ENCODE data around the gene CABLES2.
A peak's percentile ranks its signal among the peaks of the same experiment; 100 is the strongest.

The CABLES2 gene

DNA sequence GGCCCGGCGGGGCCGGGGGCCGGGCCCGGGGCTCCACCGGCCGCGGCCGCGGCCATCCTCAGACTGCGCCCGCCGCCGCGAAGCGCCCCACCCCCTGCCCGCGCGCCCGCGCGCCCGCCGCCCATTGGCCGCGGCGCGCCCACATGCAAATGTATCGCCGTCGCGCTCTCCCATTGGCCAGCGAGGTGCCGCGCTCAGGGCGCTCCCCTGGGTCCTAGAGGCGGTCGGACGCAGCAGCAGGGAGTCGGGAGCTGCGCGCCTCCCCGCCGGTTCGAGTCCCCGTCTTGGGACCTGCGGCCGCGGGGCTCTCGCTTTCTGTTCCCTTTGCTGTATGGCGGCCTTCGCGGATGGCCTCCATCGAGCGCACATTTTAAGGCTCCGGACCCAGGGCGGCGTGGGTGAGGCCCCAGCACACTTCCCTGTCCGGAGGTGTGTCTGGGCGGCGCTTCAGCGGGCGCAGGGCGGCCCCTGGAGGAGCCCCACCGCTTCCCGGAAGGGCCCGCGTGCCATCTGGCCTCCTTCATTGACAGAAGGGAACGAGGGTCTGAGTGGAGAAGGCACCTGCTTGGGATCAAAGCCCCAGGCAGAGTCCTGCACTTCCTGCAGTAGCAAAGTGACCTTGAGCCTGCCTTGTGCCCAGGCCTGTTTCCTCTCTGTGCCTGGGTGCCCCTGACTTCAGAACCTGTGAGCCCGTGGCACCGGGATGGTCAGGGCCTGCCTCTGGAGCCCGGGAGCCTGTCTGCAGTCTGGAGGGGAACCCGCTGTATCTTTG lies at the start of gene CABLES2:
Gene CABLES2, minus strand, starts transcription at position 65 of the 772 bp plus-strand sequence. Its CDS starts 9 bp downstream, at position 56.
- DNase-seq, result peak; percentile 94

- DNase-seq, result no peak
Observed at GRCh38 chr20:62455929-62456328, 48.8 kb upstream of the CABLES2 start.

GRCh38 chr20:62454904-62455636 lies 48.0 kb upstream of the CABLES2 start:
- DNase-seq, result no peak

- no peak for DNase-seq
Observed at GRCh38 chr20:62453186-62453808, 46.2 kb upstream of the CABLES2 start.

GRCh38 chr20:62452475-62453095 lies 45.5 kb upstream of the CABLES2 start:
- DNase-seq, result no peak

- no peak for DNase-seq
Observed at GRCh38 chr20:62451970-62452369, 44.9 kb upstream of the CABLES2 start.

- DNase-seq, result no peak
Observed at GRCh38 chr20:62451156-62451767, 44.2 kb upstream of the CABLES2 start.

GRCh38 chr20:62449951-62450691 lies 43.0 kb upstream of the CABLES2 start:
- no peak for DNase-seq

DNA sequence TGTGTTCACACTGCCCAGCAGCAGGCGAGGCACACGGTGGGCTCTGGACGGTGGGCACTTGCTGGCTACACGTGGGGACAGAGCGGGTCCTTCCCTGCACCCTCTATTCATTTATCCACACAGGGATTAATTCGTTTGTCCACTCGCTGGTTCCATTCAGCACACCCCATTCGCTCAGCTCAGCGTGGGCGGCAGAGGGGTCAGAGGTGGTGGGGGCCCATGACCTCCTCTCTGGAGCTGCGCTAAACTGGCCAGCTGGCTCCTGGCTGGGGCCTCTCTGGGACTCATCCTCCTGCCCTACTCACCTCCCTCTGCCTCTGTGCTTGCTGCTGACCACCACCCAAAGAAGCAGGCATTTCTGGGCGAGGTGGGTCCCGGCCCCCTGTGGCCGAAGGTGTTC lies 41.7 kb upstream of the CABLES2 start:
- DNase-seq, result no peak

GRCh38 chr20:62448038-62448437 lies 41.0 kb upstream of the CABLES2 start:
- no peak for DNase-seq

DNA sequence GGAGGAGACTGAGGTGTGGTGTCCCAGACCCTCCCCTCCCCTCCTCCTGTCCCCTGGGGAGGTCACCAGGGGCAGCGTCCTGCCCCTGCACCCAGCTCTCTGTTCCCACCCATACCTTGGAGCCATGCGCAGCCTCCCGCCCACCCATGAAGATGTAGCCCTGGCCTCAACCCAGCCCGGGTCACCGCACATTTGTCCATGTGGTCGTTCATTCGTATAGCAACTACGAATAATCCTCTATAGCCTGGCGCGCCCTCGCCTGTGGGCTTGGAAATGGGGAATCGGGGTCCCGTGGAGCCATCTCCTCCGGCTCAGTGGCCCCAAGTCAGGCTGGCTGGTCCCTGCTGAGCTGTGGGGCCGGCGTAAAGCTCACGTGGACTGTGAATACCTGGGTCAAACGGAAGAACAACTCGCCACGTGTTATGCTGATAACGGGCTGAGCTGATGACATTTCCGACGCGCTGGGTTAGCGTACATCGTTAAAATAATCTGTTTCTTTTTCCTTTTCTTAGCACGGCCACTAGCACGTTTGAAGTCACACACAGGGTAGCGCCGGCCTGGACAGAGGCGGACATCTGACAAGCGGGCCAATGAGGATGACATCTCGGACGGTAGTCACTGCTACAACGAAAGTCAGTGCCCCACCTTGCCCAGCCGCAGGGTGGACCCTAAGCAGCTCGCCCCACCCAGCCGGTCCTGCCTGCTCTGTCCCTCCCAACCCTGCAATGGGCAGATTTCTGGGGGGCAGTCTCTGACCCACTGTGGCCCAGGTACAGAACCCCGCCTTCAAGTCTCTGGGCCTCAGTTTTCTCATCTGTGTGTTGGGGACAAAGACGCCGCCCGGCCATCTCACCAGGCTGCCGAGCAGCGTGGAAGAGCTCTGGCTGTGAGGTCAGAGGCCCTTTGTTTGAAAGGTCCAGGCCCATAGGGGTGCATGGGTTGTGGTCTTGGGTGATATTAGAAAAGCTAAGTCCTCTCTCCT lies 40.1 kb upstream of the CABLES2 start:
- no peak for DNase-seq

DNA sequence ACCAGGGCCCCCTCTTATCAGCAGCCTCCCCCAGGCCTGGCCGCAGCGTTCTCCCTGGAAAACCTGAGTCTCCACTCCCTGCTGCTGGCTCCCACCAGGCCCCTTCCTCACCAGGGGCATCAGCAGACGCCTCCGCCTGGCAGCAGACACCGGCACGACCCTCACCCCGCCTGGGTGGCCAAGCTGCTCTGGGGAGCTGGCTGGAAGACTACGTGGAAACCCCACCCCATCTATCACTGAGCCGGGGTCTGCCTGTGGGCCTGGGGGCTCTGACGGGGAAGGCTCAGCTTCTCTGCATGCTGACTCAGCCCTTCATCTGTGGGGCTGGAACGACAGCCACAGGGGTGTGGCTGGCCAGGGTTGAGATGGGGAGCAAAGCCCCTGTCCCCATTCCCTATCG lies 39.4 kb upstream of the CABLES2 start:
- DNase-seq, result no peak

GRCh38 chr20:62445553-62446340 lies 38.7 kb upstream of the CABLES2 start:
- no peak for DNase-seq

GRCh38 chr20:62444286-62444685 lies 37.2 kb upstream of the CABLES2 start:
- DNase-seq, result no peak

DNA sequence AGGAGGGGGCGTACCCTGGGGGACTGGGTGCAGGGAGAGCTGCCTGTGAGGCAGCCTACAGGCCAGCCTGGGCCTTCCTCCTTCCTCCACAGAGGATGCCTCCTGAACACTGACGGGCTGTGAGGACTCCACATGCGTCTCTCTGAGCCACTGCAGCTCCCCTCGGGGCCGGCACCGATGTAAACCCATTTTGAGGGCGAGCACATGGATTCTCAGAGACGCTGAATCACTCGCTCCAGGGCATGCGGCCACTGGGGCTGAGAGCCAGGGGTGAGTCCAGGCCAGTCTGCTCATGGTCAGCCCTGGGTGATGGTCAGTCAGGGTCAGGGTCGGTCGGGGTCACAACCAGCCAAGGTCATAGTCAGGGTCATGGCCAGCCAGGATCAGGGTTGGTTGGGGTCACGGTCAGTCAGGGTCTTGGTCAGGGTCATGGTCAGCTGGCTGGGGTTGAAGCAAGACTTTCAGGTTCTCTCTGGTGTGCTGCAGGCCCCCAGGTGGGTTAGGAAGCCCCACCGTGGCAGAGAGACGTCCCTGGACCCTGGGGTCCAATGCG lies 35.0 kb upstream of the CABLES2 start:
- DNase-seq, result no peak

GRCh38 chr20:62439218-62439617 lies 32.1 kb upstream of the CABLES2 start:
- DNase-seq, result no peak

- no peak for DNase-seq
Observed at GRCh38 chr20:62437927-62438326, 30.8 kb upstream of the CABLES2 start.

DNA sequence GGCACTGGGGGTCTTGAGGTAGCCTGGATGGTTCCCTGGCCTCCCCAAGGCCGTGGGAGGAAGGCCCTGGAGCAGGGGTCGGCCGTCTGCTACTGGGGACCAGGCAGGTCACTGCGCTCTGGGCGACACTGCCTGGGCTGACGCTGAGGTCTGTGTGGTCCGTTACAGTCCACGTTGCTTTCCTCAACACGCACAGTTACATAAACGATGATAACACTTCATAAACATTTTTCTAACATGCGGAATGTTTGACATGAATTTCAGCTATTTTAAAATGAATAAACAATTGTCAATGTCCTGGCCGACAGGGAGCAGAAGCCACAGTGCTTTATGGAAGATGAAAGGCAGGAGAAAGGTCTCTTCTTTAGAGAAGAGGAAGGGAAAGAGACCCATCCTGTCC lies 30.4 kb upstream of the CABLES2 start:
- no peak for DNase-seq

DNA sequence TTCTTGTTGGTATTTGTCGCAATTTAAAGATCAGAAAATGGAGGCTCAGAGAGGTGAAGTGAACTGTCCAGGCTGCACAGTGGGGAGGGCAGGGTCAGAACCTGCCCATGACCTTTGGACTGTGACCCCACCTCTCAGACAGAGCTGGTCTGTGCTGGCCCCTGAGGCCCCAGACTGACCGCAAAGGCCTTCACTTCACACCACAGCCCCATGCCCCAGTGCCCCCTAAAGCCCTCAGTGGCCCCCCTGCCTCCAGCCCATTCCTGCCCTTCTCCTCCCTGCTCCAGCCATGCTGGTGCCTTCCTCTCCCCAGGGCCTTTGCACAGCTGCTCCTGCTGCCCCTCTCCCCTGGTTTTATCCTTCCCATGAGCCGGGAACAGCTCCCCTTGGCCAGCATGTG lies 29.6 kb upstream of the CABLES2 start:
- DNase-seq, result no peak

Measured in stimulated activated CD4-positive, alpha-beta T cell treated with anti-CD3 and anti-CD28 coated beads, Interleukin-1b, Interleukin-23, amount 100 ng/mL, for 48 hours (primary cell).